ENCODE measurements around the gene ENOX1. TPM values are rescaled to one million over a fixed set of nuclear protein-coding genes. Genes with fewer than 3 reads are reported as not detected.
A peak's percentile ranks its signal among the peaks of the same experiment; 100 is the strongest.

ENOX1 gene
- total RNA-seq, 4 donors from 2014 or later, result 0.25 to 0.52 (median 0.33) TPM

DNA sequence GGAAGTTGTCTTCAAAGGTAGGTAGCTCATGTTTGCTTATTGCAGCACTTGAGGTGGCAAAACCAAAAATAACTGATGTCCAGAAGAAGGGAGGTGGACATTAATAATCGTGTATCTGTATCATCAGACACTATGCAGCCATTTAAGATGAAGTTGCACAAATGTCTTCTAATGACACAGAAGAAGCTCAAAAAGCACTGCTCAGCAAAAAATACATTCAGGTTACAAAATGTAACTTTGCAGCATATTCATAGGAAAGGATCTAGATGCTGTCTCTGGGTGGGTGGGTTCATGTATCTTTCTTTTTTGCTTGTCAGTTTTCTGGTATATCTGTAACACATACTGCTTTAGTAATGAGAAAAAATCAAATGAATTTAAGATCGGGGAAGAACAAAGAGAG is 515.6 kb downstream of the ENOX1 start:
- DNase-seq (ENCODE audit: low spot score in 2 of 2), result no peak
- Histone ChIP-seq H3K9me3 (no peaks in the 10 kb centered on the region), H3K4me1 (peaks cover 4% of the 10 kb centered on the region), H3K4me3 (no peak overlapping the region), H3K27ac (no peak overlapping the region), H3K27me3 (no peaks in the 10 kb centered on the region), H3K36me3 (no peaks in the 10 kb centered on the region)
- TF ChIP-seq, protein P1, sequence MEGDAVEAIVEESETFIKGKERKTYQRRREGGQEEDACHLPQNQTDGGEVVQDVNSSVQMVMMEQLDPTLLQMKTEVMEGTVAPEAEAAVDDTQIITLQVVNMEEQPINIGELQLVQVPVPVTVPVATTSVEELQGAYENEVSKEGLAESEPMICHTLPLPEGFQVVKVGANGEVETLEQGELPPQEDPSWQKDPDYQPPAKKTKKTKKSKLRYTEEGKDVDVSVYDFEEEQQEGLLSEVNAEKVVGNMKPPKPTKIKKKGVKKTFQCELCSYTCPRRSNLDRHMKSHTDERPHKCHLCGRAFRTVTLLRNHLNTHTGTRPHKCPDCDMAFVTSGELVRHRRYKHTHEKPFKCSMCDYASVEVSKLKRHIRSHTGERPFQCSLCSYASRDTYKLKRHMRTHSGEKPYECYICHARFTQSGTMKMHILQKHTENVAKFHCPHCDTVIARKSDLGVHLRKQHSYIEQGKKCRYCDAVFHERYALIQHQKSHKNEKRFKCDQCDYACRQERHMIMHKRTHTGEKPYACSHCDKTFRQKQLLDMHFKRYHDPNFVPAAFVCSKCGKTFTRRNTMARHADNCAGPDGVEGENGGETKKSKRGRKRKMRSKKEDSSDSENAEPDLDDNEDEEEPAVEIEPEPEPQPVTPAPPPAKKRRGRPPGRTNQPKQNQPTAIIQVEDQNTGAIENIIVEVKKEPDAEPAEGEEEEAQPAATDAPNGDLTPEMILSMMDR (IDR thresholded peaks at IDR 0.05), result no peak
- no peak for TF ChIP-seq POLR2AphosphoS5 (IDR thresholded peaks at IDR 0.05)
- TF ChIP-seq POLR2A (IDR thresholded peaks at IDR 0.05), result no peak
- no peak for TF ChIP-seq EP300 (IDR thresholded peaks at IDR 0.05)
- WGBS, result 95% methylated on average over 2 of the region's 2 CpGs

- no peaks in the 10 kb centered on the region for H3K27me3 ChIP-seq
- no peak overlapping the region for H3K27ac ChIP-seq
- no peaks in the 10 kb centered on the region for H3K36me3 ChIP-seq
- H3K9me3 ChIP-seq, result no peaks in the 10 kb centered on the region
- no peak for TF ChIP-seq POLR2AphosphoS5 (IDR thresholded peaks at IDR 0.05)
- TF ChIP-seq, protein P1 (IDR thresholded peaks at IDR 0.05), result no peak
- no peak for TF ChIP-seq EP300 (IDR thresholded peaks at IDR 0.05)
- no peak for TF ChIP-seq POLR2A (IDR thresholded peaks at IDR 0.05)
- peaks cover 4% of the 10 kb centered on the region for H3K4me1 ChIP-seq
- 83% methylated on average over 4 of the region's 4 CpGs for WGBS
- DNase-seq (ENCODE audit: low spot score in 2 of 2), result no peak
- no peak overlapping the region for H3K4me3 ChIP-seq
Measured at GRCh38 chr13:43270130-43270830, 516.5 kb downstream of the ENOX1 start.

DNA sequence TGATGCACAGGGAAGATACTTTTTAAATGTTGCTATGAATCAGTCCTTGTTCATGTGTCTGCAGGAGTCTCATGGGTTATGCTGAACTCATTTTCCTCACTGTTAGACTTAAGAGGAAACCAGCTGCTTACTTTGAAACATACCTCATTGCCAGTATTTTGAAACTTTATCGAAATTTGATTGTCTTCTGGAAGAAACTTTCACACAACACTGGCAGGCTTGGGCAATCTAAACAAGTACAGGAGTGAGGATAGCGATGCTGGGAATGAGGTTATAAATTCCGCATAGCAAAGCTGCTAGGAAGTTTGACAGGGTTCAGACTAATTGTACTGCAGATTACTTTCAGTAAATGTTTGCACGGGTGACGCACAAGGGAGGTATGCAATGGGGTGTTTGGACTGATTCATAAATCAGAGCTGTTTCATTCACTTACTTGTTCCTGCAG is 517.7 kb downstream of the ENOX1 start:
- peaks cover 4% of the 10 kb centered on the region for H3K4me1 ChIP-seq
- no peak overlapping the region for H3K4me3 ChIP-seq
- peak; percentile 69 for TF ChIP-seq EP300 (IDR thresholded peaks at IDR 0.05)
- no peak for TF ChIP-seq POLR2AphosphoS5 (IDR thresholded peaks at IDR 0.05)
- H3K27me3 ChIP-seq, result no peaks in the 10 kb centered on the region
- no peak overlapping the region for H3K27ac ChIP-seq
- no peak for DNase-seq (ENCODE audit: low spot score in 2 of 2)
- H3K36me3 ChIP-seq, result no peaks in the 10 kb centered on the region
- H3K9me3 ChIP-seq, result no peaks in the 10 kb centered on the region
- 31% methylated on average over 5 of the region's 5 CpGs for WGBS

- 41% methylated on average over 2 of the region's 2 CpGs for WGBS
- Histone ChIP-seq H3K36me3 (no peaks in the 10 kb centered on the region), H3K9me3 (no peaks in the 10 kb centered on the region), H3K27ac (no peak overlapping the region), H3K4me1 (peaks cover 4% of the 10 kb centered on the region), H3K4me3 (no peak overlapping the region), H3K27me3 (no peaks in the 10 kb centered on the region)
- TF ChIP-seq, protein P1 (IDR thresholded peaks at IDR 0.05), result no peak
- no peak for TF ChIP-seq POLR2AphosphoS5 (IDR thresholded peaks at IDR 0.05)
- no peak for TF ChIP-seq POLR2A (IDR thresholded peaks at IDR 0.05)
- no peak for TF ChIP-seq EP300 (IDR thresholded peaks at IDR 0.05)
- DNase-seq (ENCODE audit: low spot score in 2 of 2), result no peak
Measured at GRCh38 chr13:43268632-43269031, 518.1 kb downstream of the ENOX1 start.

DNA sequence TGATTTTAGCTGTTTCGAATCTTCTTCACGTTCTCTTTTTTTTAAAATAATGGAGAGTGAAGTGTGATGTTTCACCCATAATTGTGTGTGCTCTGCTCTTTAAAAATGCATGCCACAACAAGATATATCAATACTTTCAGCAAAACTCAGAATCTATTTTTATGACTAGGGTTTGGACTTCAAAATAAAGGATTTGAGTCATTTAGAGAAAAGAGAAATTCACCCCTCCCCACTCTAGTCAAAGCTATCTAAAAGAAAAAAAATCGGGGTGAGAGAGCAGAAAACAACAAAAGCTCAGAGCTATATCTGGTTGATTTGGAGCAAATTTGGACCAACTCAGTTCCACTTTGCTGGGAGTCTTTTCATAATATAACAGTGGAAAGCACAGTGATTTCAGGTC is 518.9 kb downstream of the ENOX1 start:
- H3K36me3 ChIP-seq, result no peaks in the 10 kb centered on the region
- TF ChIP-seq, protein P1 (IDR thresholded peaks at IDR 0.05), result no peak
- TF ChIP-seq EP300 (IDR thresholded peaks at IDR 0.05) (no peak), POLR2AphosphoS5 (IDR thresholded peaks at IDR 0.05) (no peak), POLR2A (IDR thresholded peaks at IDR 0.05) (no peak)
- no peaks in the 10 kb centered on the region for H3K27me3 ChIP-seq
- H3K27ac ChIP-seq, result no peak overlapping the region
- H3K4me1 ChIP-seq, result peaks cover 4% of the 10 kb centered on the region
- no peak overlapping the region for H3K4me3 ChIP-seq
- no peak for DNase-seq (ENCODE audit: low spot score in 2 of 2)
- WGBS, result 75% methylated on average over 3 of the region's 3 CpGs
- H3K9me3 ChIP-seq, result no peaks in the 10 kb centered on the region
